KOPT-K1 (cell line): ENCODE data around the gene TTC7B.

Source experiments
- H3K27ac ChIP-seq: fragments of 200-600 bp; sonication (generic); 2 replicates; pipeline ENCODE4 v1.5.1; 2016; ENCODE audit warnings: antibody characterized with exemption, mild to moderate bottlenecking, low read depth, low read length; ENCODE audit not compliant: poor library complexity, severe bottlenecking
- H3K36me3 ChIP-seq: fragments of 200-600 bp; sonication (generic); 2 replicates; pipeline ENCODE4 v1.5.1; 2017; ENCODE audit warnings: antibody characterized with exemption, mild to moderate bottlenecking, low read length, moderate library complexity; ENCODE audit not compliant: insufficient read depth
- H3K9me3 ChIP-seq: fragments of 200-600 bp; sonication (generic); 2 replicates; pipeline ENCODE4 v1.5.1; 2017; ENCODE audit warnings: antibody characterized with exemption, low read length, mild to moderate bottlenecking; ENCODE audit not compliant: insufficient read depth, poor library complexity, severe bottlenecking

The TTC7B gene

GRCh38 chr14:90703841-90704737, 112.1 kb downstream of the TTC7B start:
- Histone ChIP-seq H3K36me3 (no peaks in the 10 kb centered on the region), H3K9me3 (no peaks in the 10 kb centered on the region), H3K27ac (no peak overlapping the region)

- Histone ChIP-seq H3K9me3 (no peaks in the 10 kb centered on the region), H3K27ac (no peak overlapping the region), H3K36me3 (no peaks in the 10 kb centered on the region)
Observed at GRCh38 chr14:90700933-90701776, 115.1 kb downstream of the TTC7B start.

GRCh38 chr14:90699016-90699415, 117.2 kb downstream of the TTC7B start:
- H3K36me3 ChIP-seq: no peaks in the 10 kb centered on the region
- no peak overlapping the region for H3K27ac ChIP-seq
- no peaks in the 10 kb centered on the region for H3K9me3 ChIP-seq

GRCh38 chr14:90698379-90698869, 117.8 kb downstream of the TTC7B start:
- Histone ChIP-seq H3K9me3 (no peaks in the 10 kb centered on the region), H3K27ac (no peak overlapping the region), H3K36me3 (no peaks in the 10 kb centered on the region)

GRCh38 chr14:90697577-90698206, 118.5 kb downstream of the TTC7B start:
- H3K36me3 ChIP-seq: no peaks in the 10 kb centered on the region
- H3K9me3 ChIP-seq: no peaks in the 10 kb centered on the region
- no peak overlapping the region for H3K27ac ChIP-seq

GRCh38 chr14:90697132-90697531, 119.1 kb downstream of the TTC7B start:
- Histone ChIP-seq H3K27ac (no peak overlapping the region), H3K36me3 (no peaks in the 10 kb centered on the region), H3K9me3 (no peaks in the 10 kb centered on the region)

GRCh38 chr14:90696720-90697119, 119.5 kb downstream of the TTC7B start:
- Histone ChIP-seq H3K36me3 (no peaks in the 10 kb centered on the region), H3K27ac (no peak overlapping the region), H3K9me3 (no peaks in the 10 kb centered on the region)

GRCh38 chr14:90695997-90696660, 120.1 kb downstream of the TTC7B start:
- no peaks in the 10 kb centered on the region for H3K36me3 ChIP-seq
- H3K27ac ChIP-seq: no peak overlapping the region
- no peaks in the 10 kb centered on the region for H3K9me3 ChIP-seq

GRCh38 chr14:90693413-90693812, 122.8 kb downstream of the TTC7B start:
- H3K9me3 ChIP-seq: no peaks in the 10 kb centered on the region
- no peak overlapping the region for H3K27ac ChIP-seq
- no peaks in the 10 kb centered on the region for H3K36me3 ChIP-seq

GRCh38 chr14:90692826-90693225, 123.4 kb downstream of the TTC7B start:
- Histone ChIP-seq H3K9me3 (no peaks in the 10 kb centered on the region), H3K27ac (no peak overlapping the region), H3K36me3 (no peaks in the 10 kb centered on the region)

GRCh38 chr14:90692061-90692460, 124.2 kb downstream of the TTC7B start:
- H3K36me3 ChIP-seq: no peaks in the 10 kb centered on the region
- no peak overlapping the region for H3K27ac ChIP-seq
- no peaks in the 10 kb centered on the region for H3K9me3 ChIP-seq

- H3K36me3 ChIP-seq: no peaks in the 10 kb centered on the region
- no peaks in the 10 kb centered on the region for H3K9me3 ChIP-seq
- no peak overlapping the region for H3K27ac ChIP-seq
Observed at GRCh38 chr14:90691627-90692026, 124.6 kb downstream of the TTC7B start.

- H3K9me3 ChIP-seq: no peaks in the 10 kb centered on the region
- no peaks in the 10 kb centered on the region for H3K36me3 ChIP-seq
- H3K27ac ChIP-seq: no peak overlapping the region
Observed at GRCh38 chr14:90687680-90688079, 128.6 kb downstream of the TTC7B start.

GRCh38 chr14:90682615-90683014, 133.6 kb downstream of the TTC7B start:
- Histone ChIP-seq H3K36me3 (no peaks in the 10 kb centered on the region), H3K27ac (no peak overlapping the region), H3K9me3 (no peaks in the 10 kb centered on the region)
